Brain microvascular endothelial cell (primary cell): ENCODE results near the gene ARHGEF16.

ENCODE experiments used
- DNase-seq: peaks from one replicate; pipeline ENCODE4 v3.0.0-alpha.2; 2020
- H3K27ac ChIP-seq: fragments of 250-450 bp; sonication (Bioruptor Pico); 2 replicates; pipeline ENCODE4 v1.5.1; 2020; ENCODE audit warnings: mild to moderate bottlenecking, moderate library complexity
- H3K27me3 ChIP-seq: fragments of 250-450 bp; sonication (Bioruptor Pico); replicated peaks from 2 replicates; pipeline ENCODE4 v1.5.1; 2020; ENCODE audit warnings: mild to moderate bottlenecking
- H3K36me3 ChIP-seq: fragments of 250-450 bp; sonication (Bioruptor Pico); replicated peaks from 2 replicates; pipeline ENCODE4 v1.5.1; 2020; ENCODE audit warnings: mild to moderate bottlenecking
- H3K4me3 ChIP-seq: 2 replicates; pipeline ENCODE4 v1.5.1; 2011; ENCODE audit warnings: low read depth, mild to moderate bottlenecking, control low read depth, low read length, moderate library complexity
- in situ Hi-C: cut with HindIII; loops from 2 replicates; pipeline ENCODE4 v1.10.0; 2017; ENCODE audit warnings: low sequenced_read_pairs, low pct_ligation_motif_present
- TF ChIP-seq, protein P1 (sequence below): IDR thresholded peaks from 2 replicates; pipeline ENCODE4 v1.5.1; 2011; ENCODE audit warnings: low read depth, mild to moderate bottlenecking, moderate library complexity, low read length, control low read depth, inconsistent platforms; ENCODE audit errors: missing control alignments

ARHGEF16 gene

DNA sequence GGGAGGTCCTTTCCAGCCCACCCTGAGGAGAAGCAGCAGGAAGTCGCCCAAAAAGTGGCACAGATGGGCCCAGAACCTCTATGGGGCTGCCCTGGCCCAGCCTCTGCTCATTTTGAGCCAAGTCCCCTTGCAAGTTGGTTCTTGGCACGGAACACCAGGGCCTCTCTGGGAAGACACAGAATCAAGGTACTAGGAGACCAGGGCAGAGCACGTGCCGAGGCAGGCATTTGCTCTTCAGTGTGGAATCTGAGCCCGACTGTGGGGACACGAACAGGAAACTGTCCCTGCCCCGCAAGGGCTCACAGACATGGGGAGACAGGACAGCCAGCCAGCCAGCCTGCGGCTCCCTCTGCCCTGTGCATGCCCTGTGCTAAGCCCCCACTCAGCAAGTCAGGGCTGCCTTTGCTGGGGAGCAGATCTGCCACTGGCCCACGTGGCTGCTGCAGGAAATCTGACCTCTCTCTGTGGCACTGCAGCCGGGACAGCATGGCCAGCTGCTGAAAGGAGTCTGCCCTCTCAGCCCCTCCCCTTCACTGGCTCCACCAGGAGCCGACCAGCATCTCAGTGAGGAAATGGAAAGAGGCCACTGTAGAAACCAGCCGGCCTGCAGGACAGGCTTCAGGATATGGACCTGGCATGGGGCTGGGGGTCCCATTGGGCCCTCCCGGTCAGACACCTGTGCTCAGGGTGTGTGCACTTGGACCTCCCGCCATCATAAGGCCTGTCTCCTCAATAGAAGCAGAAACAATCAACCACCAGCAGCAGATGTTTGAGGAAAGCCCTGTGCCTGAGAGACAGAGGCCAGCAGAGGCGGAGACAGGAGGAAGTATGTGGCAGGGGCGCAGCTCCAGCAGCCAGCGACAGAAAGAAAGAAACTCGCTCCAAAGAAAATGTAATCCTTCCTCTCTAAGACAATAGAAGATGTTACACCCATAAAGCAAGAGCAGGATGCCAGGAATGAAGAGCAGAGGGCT lies 3.7 kb downstream of the ARHGEF16 start:
- Histone ChIP-seq H3K36me3 (no peaks in the 10 kb centered on the region), H3K27ac (no peak overlapping the region), H3K27me3 (no peaks in the 10 kb centered on the region), H3K4me3 (no peak overlapping the region)
- TF ChIP-seq, protein P1, sequence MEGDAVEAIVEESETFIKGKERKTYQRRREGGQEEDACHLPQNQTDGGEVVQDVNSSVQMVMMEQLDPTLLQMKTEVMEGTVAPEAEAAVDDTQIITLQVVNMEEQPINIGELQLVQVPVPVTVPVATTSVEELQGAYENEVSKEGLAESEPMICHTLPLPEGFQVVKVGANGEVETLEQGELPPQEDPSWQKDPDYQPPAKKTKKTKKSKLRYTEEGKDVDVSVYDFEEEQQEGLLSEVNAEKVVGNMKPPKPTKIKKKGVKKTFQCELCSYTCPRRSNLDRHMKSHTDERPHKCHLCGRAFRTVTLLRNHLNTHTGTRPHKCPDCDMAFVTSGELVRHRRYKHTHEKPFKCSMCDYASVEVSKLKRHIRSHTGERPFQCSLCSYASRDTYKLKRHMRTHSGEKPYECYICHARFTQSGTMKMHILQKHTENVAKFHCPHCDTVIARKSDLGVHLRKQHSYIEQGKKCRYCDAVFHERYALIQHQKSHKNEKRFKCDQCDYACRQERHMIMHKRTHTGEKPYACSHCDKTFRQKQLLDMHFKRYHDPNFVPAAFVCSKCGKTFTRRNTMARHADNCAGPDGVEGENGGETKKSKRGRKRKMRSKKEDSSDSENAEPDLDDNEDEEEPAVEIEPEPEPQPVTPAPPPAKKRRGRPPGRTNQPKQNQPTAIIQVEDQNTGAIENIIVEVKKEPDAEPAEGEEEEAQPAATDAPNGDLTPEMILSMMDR, result no peak
- in situ Hi-C loops, result no loop called here
- no peak for DNase-seq

DNA sequence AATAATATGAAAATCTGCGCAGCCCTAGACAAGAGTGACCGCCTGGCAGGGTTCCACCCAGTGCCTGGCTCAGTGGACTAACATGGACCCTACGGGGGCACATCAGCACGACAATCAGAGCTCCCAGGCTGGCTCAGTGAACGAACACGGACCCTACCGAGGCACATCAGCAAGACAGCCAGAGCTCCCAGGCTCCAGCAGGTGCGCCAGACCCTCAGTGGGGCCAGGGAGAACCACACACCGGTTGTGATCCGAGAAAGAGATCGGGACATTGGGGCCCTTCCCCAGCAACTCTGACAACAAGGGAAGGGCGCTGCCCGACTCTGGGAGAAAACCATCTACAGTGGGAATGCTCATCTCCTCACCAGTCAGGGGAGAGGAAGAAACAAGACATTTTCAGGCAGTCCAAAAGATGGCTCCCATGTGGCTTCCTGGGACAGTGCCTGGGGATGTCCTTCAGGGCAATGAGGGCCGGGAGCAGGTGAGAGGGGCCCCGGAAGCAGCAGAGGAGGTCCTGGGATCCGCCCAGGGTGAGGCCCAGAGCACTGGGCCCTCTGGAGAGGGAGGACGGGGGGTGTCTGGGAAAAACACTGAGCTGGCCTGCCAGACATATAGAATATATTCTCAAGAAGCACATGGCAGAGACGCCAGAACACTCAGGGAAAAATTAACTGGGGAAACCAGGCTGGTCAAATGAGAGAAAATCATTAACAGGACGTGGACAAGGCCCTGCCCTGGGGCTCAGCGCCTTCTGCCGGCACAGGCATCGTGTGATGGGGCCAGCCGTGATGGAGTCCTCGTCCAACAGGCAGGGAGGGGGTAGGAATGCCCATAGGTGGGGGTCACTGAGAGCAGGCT lies 4.8 kb downstream of the ARHGEF16 start:
- no peak overlapping the region for H3K27ac ChIP-seq
- TF ChIP-seq, protein P1, result no peak
- H3K36me3 ChIP-seq, result no peaks in the 10 kb centered on the region
- H3K27me3 ChIP-seq, result no peaks in the 10 kb centered on the region
- DNase-seq, result no peak
- H3K4me3 ChIP-seq, result no peak overlapping the region
- in situ Hi-C loops, result no loop called here

DNA sequence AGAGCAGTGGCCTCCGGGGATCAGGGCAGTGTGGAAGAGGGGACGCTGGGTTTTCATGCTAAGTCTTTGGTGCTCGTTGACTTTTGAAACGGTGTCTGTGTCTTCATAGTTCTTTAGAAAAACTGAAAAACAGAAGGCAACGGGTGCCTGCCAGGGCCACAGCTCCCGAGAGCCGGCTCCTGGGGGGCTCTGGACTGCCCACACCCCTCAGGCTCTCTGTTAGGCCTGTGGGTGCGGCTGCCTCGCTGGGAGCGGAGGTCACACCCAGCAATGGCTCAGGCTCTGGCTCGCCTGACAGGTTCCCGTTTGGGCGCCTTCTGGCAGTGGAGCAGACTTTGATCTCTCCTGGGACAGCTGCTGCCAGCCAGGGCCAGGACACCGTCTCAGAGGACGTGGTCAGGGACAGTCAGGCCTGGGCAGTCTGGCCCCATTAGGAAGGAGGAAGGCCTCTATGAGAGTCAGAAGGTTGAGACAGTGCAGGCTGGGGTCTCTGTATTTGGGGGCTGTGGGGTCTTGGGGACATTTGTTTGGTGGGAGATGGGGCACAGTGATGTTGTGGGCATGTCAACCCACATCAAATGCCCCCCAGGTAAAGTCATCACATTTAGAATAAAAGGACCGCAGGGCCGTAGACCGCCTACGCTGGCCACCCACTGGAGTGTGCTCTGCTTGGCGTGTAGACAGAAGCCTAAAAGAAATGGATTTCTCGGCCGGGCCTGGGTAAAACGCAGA lies 5.6 kb downstream of the ARHGEF16 start:
- Histone ChIP-seq H3K4me3 (no peak overlapping the region), H3K27ac (peak overlapping the region; percentile 43), H3K27me3 (no peaks in the 10 kb centered on the region), H3K36me3 (no peaks in the 10 kb centered on the region)
- DNase-seq, result no peak
- in situ Hi-C loops, result no loop called here
- TF ChIP-seq, protein P1, result no peak

DNA sequence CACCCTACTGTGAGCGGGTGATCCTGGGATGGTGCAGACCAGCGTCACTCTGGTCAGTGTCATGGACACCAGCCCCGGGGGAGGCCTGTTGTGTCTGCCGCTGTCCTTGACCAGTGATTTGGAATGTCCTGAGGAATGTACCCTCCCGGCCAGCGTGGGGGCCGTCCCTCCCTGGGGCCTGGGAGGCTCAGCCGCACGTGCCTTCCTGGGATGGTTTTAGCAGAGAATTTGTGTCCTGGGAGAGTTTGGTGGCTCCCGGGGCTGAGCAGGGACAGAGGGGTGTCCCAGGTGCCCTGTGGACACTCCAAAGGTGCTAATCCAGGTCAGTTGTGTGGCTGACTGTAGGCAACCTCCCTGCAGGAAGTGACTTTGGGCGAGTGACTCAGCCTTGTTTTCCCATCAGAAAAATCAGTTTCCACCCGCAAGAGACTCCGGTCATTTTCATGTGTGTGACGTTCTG lies 6.2 kb downstream of the ARHGEF16 start:
- Histone ChIP-seq H3K27ac (peak overlapping the region; percentile 43), H3K4me3 (no peak overlapping the region), H3K27me3 (no peaks in the 10 kb centered on the region), H3K36me3 (no peaks in the 10 kb centered on the region)
- TF ChIP-seq, protein P1, result no peak
- in situ Hi-C loops, result no loop called here
- DNase-seq, result peak; percentile 54

DNA sequence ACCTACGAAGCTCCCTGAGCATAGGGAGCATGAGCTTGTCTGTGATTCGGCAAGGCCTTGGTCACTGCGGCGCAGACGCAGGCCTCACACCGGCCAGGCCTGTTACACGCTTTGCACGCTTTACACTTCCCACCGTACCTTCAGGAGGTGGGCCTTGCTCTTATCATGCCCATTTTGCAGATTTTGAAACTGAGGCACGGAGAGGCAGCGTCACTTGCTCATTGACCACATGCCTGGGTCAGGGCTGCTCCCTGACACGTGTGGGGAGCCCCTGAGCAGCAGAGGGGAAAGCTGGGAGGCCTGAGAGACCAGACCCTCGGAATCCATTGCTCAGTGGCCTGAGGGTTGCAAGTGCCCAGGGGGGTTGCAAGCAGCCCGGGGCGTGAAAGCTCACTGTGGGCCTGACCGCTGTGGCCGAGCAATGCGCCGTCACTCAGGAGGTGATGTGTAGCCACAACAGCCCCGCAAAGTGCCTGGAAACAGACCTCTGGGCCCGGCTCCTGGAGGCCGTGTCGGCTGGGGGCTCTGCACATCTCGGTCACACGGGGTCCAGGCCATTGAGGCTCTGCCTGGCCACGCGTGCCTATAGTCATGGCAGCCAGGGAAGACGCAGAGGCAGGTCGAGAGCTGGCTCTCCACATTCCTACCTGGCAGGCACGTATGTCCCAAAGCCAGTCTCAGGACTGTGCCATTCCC lies 6.9 kb downstream of the ARHGEF16 start:
- Histone ChIP-seq H3K4me3 (no peak overlapping the region), H3K36me3 (no peaks in the 10 kb centered on the region), H3K27me3 (no peaks in the 10 kb centered on the region), H3K27ac (peak overlapping the region; percentile 43)
- TF ChIP-seq, protein P1, result no peak
- in situ Hi-C loops, result no loop called here
- DNase-seq, result no peak
